AG04449 (cell line): ENCODE measurements around the gene NPPB.

Source experiments
- CTCF ChIA-PET: fragments of 350-600 bp; formaldehyde crosslinking; extraction: SDS; loops from one replicate; lab custom pipeline; 2021; ENCODE audit warnings: antibody characterized with exemption; lab: Yijun Ruan, JAX
- POLR2A ChIA-PET: fragments of 400-600, 350-600 bp; formaldehyde crosslinking; extraction: SDS; loops from one replicate; lab custom pipeline; 2020; ENCODE audit warnings: antibody characterized with exemption, inconsistent platforms; lab: Yijun Ruan, JAX
- DNase-seq: peaks from one replicate; pipeline ENCODE4 v3.0.0-alpha.2; 2010; ENCODE audit warnings: low read depth, low spot score
- H3K4me3 ChIP-seq: 2 replicates; pipeline ENCODE4 v1.5.1; 2011; ENCODE audit warnings: low read depth, mild to moderate bottlenecking, control low read depth, low read length
- TF ChIP-seq, protein P1 (sequence below): IDR thresholded peaks from one replicate; pipeline ENCODE4 v1.5.1; 2011; ENCODE audit warnings: mild to moderate bottlenecking, moderate library complexity, low read length, control low read depth, inconsistent platforms; ENCODE audit not compliant: insufficient read depth; ENCODE audit errors: missing control alignments

Gene NPPB

DNA sequence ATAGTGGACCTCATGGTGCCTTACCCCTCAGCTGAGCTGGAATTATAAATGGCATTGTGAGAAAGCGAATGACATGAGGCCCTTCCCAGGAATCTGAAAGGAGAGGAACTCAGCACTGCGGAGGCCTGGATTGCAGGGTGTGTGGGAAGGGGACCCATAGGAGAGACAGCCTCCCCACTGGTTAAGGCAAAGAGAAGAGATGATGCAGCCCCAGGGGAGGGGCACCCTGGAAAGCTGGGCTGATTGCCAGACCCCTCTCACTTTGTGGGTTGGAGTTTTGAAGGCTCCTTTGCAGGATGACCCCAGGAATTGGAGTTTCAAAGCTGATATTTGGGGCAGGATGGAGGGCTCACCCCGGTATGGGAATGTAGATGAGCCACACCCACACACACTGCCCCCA, 2.0 kb downstream of the NPPB start:
- TF ChIP-seq, protein P1, sequence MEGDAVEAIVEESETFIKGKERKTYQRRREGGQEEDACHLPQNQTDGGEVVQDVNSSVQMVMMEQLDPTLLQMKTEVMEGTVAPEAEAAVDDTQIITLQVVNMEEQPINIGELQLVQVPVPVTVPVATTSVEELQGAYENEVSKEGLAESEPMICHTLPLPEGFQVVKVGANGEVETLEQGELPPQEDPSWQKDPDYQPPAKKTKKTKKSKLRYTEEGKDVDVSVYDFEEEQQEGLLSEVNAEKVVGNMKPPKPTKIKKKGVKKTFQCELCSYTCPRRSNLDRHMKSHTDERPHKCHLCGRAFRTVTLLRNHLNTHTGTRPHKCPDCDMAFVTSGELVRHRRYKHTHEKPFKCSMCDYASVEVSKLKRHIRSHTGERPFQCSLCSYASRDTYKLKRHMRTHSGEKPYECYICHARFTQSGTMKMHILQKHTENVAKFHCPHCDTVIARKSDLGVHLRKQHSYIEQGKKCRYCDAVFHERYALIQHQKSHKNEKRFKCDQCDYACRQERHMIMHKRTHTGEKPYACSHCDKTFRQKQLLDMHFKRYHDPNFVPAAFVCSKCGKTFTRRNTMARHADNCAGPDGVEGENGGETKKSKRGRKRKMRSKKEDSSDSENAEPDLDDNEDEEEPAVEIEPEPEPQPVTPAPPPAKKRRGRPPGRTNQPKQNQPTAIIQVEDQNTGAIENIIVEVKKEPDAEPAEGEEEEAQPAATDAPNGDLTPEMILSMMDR: no peak
- no peak overlapping the region for H3K4me3 ChIP-seq
- DNase-seq: no peak
- ChIA-PET POLR2A (no interaction called here), CTCF (interaction anchor here (1.0 to 1.4 kb wide), 3 partner anchors 16 to 35 kb away, joined by 3 to 4 read pairs (median 3); no protein-coding TSS in a partner anchor)

DNA sequence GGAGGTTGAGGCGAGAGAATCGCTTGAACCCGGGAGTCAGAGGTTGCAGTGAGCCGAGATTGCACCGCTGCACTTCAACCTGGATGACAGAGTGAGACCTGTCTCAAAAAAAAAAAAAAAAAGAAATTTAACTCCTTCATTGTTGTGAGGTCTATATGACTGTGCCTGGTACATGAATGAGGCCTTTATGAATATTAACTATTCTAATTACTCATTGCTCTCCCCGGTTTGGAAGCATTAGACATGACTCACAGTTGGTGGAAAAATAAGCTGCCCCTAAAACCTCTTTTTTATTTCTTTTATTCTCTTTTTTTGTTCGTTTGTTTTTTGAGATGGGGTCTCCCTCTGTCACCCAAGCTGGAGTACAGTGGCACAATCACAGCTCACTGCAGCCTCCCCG, 3.3 kb downstream of the NPPB start:
- CTCF ChIA-PET: interaction anchor here (0.7 to 1.3 kb wide), 4 partner anchors 14 to 211 kb away, joined by 3 to 4 read pairs (median 3); no protein-coding TSS in a partner anchor
- TF ChIP-seq, protein P1: no peak
- no peak for DNase-seq
- no peak overlapping the region for H3K4me3 ChIP-seq
- POLR2A ChIA-PET: interaction anchor here (1.4 kb wide), 1 partner anchor 52 kb away, joined by 6 read pairs; no protein-coding TSS in a partner anchor

GRCh38 chr1:11854519-11854918, 4.2 kb downstream of the NPPB start:
- POLR2A ChIA-PET: interaction anchor here (0.6 to 1.4 kb wide), 2 partner anchors 53 to 395 kb away, joined by 3 to 6 read pairs; no protein-coding TSS in a partner anchor

GRCh38 chr1:11851180-11851579, 7.6 kb downstream of the NPPB start:
- TF ChIP-seq, protein P1: no peak
- no peak overlapping the region for H3K4me3 ChIP-seq
- DNase-seq: no peak
- ChIA-PET POLR2A (no interaction called here), CTCF (interaction anchor here (0.6 kb wide), 1 partner anchor 14 kb away, joined by 3 read pairs; no protein-coding TSS in a partner anchor)

More at GRCh38 chr1:11854519-11854918, 4.2 kb downstream of the NPPB start:
- DNase-seq: no peak
- CTCF ChIA-PET: interaction anchor here (0.7 to 1.5 kb wide), 6 partner anchors 11 to 41 kb away, joined by 3 to 8 read pairs (median 4); no protein-coding TSS in a partner anchor
- TF ChIP-seq, protein P1: no peak
- H3K4me3 ChIP-seq: no peak overlapping the region

DNA sequence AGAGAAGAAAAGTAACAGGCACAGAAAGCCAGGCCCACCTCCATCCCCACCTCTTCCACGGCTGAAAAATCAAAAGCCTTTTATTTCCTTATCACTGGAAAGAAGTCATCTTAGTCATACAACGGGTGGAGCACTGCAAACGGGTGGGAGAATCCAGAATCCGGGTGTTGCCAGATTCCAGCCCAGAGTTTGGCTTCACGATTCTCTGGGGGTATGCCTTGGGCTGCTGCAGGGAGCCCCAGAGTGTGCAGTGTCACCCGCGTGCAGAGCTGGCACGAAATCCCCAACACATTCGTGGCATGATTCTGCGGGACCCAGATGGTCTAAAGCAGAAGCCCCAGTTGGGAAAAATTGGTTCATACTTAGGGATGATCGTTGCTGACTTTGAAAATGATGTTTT, 8.6 kb downstream of the NPPB start:
- ChIA-PET POLR2A (no interaction called here), CTCF (interaction anchor here (3.7 kb wide), 1 partner anchor 12 kb away, joined by 15 read pairs; no protein-coding TSS in a partner anchor)
- DNase-seq: no peak
- H3K4me3 ChIP-seq: no peak overlapping the region
- TF ChIP-seq, protein P1: no peak

DNA sequence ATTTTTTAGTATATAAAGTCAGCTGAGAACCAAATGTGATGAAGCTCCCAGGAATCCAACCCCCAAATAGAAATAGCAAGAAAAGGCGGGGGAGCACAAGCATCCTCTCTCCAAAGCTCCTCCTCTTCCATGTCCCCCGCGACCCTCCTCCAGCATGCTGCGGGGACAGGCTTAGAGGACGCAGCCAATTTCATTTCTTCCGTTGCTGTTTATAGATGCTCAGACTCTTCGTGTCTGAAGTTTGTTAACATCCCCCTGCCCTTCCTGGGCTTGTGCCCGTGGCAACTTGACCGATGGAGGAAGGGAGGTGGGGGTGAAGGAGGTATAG, 10.4 kb downstream of the NPPB start:
- POLR2A ChIA-PET: interaction anchor here (1.4 kb wide), 1 partner anchor 60 kb away, joined by 5 read pairs; no protein-coding TSS in a partner anchor
- CTCF ChIA-PET: interaction anchor here (0.8 to 3.7 kb wide), 3 partner anchors 11 to 811 kb away, joined by 3 to 15 read pairs (median 3); no protein-coding TSS in a partner anchor
- no peak overlapping the region for H3K4me3 ChIP-seq
- TF ChIP-seq, protein P1: no peak
- DNase-seq: no peak
